PFSK-1 (cell line): ENCODE measurements around the gene PFKP.

Experiments used
- FOXP2 ChIP-seq: optimal IDR thresholded peaks from 2 replicates; pipeline ENCODE3; 2011; ENCODE audit warnings: borderline replicate concordance, control low read depth, inconsistent platforms; ENCODE audit not compliant: insufficient read depth; ENCODE audit errors: extremely low read length, extremely low read depth
- POLR2AphosphoS5 ChIP-seq: IDR thresholded peaks from 2 replicates; pipeline ENCODE4 v1.6.1; 2012; ENCODE audit warnings: low read depth, mild to moderate bottlenecking, control low read depth, low read length, moderate library complexity
- SIN3A ChIP-seq: IDR thresholded peaks from 2 replicates; pipeline ENCODE4 v1.6.1; 2012; ENCODE audit warnings: mild to moderate bottlenecking, low read length, moderate library complexity, borderline replicate concordance; ENCODE audit not compliant: insufficient read depth
- TAF1 ChIP-seq: IDR thresholded peaks from 2 replicates; pipeline ENCODE4 v1.6.1; 2012; ENCODE audit warnings: low read length, control low read depth, borderline replicate concordance; ENCODE audit not compliant: insufficient read depth
- TF ChIP-seq, protein P1 (sequence below), 2 experiments: IDR thresholded peaks; 2 replicates each; pipeline versions ENCODE4 v1.6.1 to v1.8.0; 2011 to 2012; ENCODE audit warnings: low read depth in 2 of 2, low read length in 2 of 2, control low read depth in 1 of 2, inconsistent platforms in 1 of 2, mild to moderate bottlenecking in 1 of 2, moderate library complexity in 1 of 2; ENCODE audit not compliant: insufficient read depth in 1 of 2

The PFKP gene

DNA sequence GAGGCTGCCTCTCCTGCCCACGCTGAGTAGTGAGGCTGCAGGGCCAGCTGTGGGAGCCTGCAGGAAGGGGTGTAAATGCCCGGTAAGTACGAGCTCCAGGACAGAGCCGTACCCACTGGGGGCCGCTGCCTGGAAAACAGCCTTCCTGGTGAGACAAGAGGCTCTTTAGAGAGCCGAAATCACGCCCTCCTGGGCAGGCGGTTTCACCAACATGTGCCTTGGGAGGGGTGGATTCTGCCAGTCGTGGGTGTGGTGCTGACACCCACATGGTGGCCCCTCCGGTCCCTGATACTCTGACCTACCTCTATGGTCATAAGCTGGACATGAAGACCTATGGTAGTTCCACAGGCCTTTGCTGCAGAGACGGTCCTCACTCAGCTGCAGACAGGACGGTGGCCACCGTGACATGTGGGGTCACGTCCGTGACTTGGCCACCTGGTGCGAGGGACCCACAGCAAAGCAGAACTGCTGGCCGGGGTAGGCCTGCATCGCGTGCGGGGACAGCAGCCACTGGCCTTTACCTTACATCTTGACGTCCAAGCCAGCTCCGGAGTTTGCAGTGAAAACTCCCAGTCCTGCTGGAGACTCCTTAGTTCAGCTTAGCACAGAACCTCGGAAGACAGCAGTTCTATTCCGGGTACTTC lies 58.3 kb downstream of the PFKP start:
- TF ChIP-seq POLR2AphosphoS5 = no peak
- no peak for TF ChIP-seq FOXP2
- no peak for TF ChIP-seq TAF1
- TF ChIP-seq, protein P1, sequence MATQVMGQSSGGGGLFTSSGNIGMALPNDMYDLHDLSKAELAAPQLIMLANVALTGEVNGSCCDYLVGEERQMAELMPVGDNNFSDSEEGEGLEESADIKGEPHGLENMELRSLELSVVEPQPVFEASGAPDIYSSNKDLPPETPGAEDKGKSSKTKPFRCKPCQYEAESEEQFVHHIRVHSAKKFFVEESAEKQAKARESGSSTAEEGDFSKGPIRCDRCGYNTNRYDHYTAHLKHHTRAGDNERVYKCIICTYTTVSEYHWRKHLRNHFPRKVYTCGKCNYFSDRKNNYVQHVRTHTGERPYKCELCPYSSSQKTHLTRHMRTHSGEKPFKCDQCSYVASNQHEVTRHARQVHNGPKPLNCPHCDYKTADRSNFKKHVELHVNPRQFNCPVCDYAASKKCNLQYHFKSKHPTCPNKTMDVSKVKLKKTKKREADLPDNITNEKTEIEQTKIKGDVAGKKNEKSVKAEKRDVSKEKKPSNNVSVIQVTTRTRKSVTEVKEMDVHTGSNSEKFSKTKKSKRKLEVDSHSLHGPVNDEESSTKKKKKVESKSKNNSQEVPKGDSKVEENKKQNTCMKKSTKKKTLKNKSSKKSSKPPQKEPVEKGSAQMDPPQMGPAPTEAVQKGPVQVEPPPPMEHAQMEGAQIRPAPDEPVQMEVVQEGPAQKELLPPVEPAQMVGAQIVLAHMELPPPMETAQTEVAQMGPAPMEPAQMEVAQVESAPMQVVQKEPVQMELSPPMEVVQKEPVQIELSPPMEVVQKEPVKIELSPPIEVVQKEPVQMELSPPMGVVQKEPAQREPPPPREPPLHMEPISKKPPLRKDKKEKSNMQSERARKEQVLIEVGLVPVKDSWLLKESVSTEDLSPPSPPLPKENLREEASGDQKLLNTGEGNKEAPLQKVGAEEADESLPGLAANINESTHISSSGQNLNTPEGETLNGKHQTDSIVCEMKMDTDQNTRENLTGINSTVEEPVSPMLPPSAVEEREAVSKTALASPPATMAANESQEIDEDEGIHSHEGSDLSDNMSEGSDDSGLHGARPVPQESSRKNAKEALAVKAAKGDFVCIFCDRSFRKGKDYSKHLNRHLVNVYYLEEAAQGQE (IDR thresholded peaks at IDR 0.05; ENCODE audit: insufficient read depth in 1 of 2, low read depth in 2 of 2, low read length in 2 of 2) = no peak
- TF ChIP-seq SIN3A = no peak

DNA sequence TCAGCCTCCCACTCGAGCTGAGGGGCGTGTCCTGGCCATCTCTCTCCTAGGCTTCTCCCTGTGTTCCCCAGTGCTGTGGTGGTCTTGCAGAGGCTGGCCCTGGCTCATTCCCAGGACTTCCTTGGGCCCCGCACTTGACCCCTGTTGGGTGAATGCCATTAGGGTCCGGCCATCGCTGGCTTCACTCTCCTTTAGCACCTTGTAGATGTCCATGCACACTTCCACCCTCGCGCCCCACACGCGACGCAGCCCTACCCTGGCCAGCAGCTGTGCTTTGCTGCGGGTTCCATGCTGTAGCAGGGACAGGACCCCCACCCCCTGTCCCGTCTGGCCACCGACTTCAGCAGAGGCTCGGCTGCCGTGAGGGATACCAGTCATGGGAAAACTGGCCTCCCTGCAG lies 58.9 kb downstream of the PFKP start:
- TF ChIP-seq TAF1 (no peak), FOXP2 (no peak), SIN3A (no peak), POLR2AphosphoS5 (no peak)
- TF ChIP-seq, protein P1 (IDR thresholded peaks at IDR 0.05; ENCODE audit: insufficient read depth in 1 of 2, low read depth in 2 of 2, low read length in 2 of 2) = no peak

DNA sequence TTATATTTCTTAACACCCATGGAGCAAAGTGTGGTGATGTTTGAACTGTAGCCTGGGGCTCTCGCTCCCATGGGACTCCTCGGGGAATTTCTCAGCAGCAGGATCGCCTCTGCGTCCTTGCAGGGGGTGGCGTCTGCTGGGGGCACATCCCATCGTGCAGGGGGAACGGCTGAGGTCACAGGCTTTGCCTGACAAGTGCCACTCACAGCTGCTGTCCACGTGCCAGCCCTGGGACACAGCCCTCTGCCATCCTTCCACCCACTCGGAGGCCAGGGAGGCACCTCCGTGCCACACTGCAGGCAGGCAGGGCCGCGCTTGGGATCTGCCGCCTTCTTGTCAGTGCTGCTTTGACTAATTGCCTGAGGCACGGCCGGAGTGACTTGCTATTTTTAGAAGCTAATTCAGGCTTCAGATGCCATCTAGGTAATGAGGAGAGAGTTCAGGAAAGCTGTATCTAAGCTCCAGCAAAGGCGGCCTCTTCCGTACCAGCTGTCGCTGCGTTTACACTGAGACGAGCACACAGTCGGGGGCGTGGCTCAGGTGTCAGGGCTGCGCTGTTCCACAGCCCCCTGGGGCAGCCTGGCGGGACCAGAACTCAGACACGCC lies 59.5 kb downstream of the PFKP start:
- TF ChIP-seq POLR2AphosphoS5 = no peak
- no peak for TF ChIP-seq FOXP2
- TF ChIP-seq, protein P1 (IDR thresholded peaks at IDR 0.05; ENCODE audit: insufficient read depth in 1 of 2, low read depth in 2 of 2, low read length in 2 of 2) = no peak
- TF ChIP-seq TAF1 = no peak
- TF ChIP-seq SIN3A = no peak

- TF ChIP-seq, protein P1 (IDR thresholded peaks at IDR 0.05; ENCODE audit: insufficient read depth in 1 of 2, low read depth in 2 of 2, low read length in 2 of 2) = no peak
- TF ChIP-seq SIN3A (no peak), TAF1 (no peak), FOXP2 (no peak), POLR2AphosphoS5 (no peak)
Measured at GRCh38 chr10:3127921-3128320, 60.6 kb downstream of the PFKP start.
